HCT116 (cell line): ENCODE data around the gene TFF1. TPM values are rescaled to one million over a fixed set of nuclear protein-coding genes. Genes with fewer than 3 reads are reported as not detected.

ENCODE experiments used
- ATAC-seq: fragments of 200-7000 bp; cut with Tn5 transposase; 2 replicates; pipeline ENCODE4 v1.9.1; 2020; ENCODE audit warnings: mild to moderate bottlenecking, moderate library complexity
- BruUV-seq: library from RNA; stranded (reverse); fragments of 400-500 nt; replicated peaks from 2 replicates; lab custom pipeline; 2021; lab: Mats Ljungman, UMichigan
- CTCF ChIA-PET: fragments of 300-600 bp; sonication (Branson Sonifier 250); formaldehyde crosslinking; loops from one replicate; lab custom pipeline; 2021; ENCODE audit warnings: antibody characterized with exemption; lab: Charles Lee
- POLR2A ChIA-PET: fragments of 300-600, 350-600 bp; sonication (Branson Sonifier 250); formaldehyde crosslinking; loops from one replicate; lab custom pipeline; 2021; ENCODE audit warnings: antibody characterized with exemption; lab: Charles Lee
- RAD21 ChIA-PET, 2 experiments: fragments of 300-600 bp; sonication (Branson Sonifier 250); formaldehyde crosslinking; loops; one replicate each; lab custom pipeline; 2023; ENCODE audit warnings: low total read pairs in 2 of 2; ENCODE audit not compliant: uncharacterized antibody in 2 of 2, unreplicated experiment in 2 of 2, low non-redundant PET in 1 of 2; lab: Charles Lee
- DNase-seq: peaks from one replicate; pipeline ENCODE4 v3.0.0-alpha.2; 2010; ENCODE audit warnings: low read depth, low spot score
- H2AFZ ChIP-seq: fragments of 200-600 bp; shearing (Covaris generic), sonication (generic); 2 replicates; pipeline ENCODE4 v1.6.1; 2017; ENCODE audit warnings: low read depth, mixed run types, mixed read lengths, antibody characterized with exemption, low read length; ENCODE audit not compliant: poor library complexity, severe bottlenecking
- H3K27ac ChIP-seq: 2 replicates; pipeline ENCODE4 v1.5.1; 2012; ENCODE audit warnings: low read depth, low read length
- H3K27me3 ChIP-seq: fragments of 200-600 bp; sonication (generic); 2 replicates; pipeline ENCODE4 v1.6.1; 2016; ENCODE audit warnings: mixed run types, low read length, mixed read lengths; ENCODE audit not compliant: insufficient read depth
- H3K36me3 ChIP-seq, 2 experiments: fragments of 200-500 bp in 1 of 2; fragments of 200-600 bp in 1 of 2; sonication (Bioruptor generic) in 1 of 2; sonication (generic) in 1 of 2; 2 replicates each; pipeline versions ENCODE4 v1.5.1 to v1.6.1; 2014 to 2016; ENCODE audit warnings: low read length in 2 of 2, inconsistent platforms in 1 of 2, mixed read lengths in 1 of 2, mixed run types in 1 of 2; ENCODE audit not compliant: insufficient read depth in 2 of 2, control insufficient read depth in 1 of 2
- H3K4me1 ChIP-seq, 2 experiments: fragments of 200-600 bp in 1 of 2; sonication (generic) in 1 of 2; 2 replicates each; pipeline versions ENCODE4 v1.5.1 to v1.6.1; 2012 to 2017; ENCODE audit warnings: low read length in 2 of 2, inconsistent platforms in 1 of 2, mild to moderate bottlenecking in 1 of 2, mixed read lengths in 1 of 2, mixed run types in 1 of 2, moderate library complexity in 1 of 2; ENCODE audit not compliant: insufficient read depth in 2 of 2, control insufficient read depth in 1 of 2
- H3K4me2 ChIP-seq: fragments of 200-600 bp; sonication (generic); 2 replicates; pipeline ENCODE4 v1.6.1; 2017; ENCODE audit warnings: mixed run types, low read length, mixed read lengths
- H3K4me3 ChIP-seq, 2 experiments: fragments of 200-600 bp in 1 of 2; sonication (generic) in 1 of 2; replicated peaks in 1 of 2; 2 replicates each; pipeline ENCODE4 v1.5.1; 2011 to 2016; ENCODE audit warnings: low read length in 2 of 2, control low read depth in 1 of 2, low read depth in 1 of 2, mild to moderate bottlenecking in 1 of 2, mixed read lengths in 1 of 2, mixed run types in 1 of 2
- H3K79me2 ChIP-seq: fragments of 200-600 bp; sonication (generic); 2 replicates; pipeline ENCODE4 v1.6.1; 2017; ENCODE audit warnings: mild to moderate bottlenecking, mixed run types, low read length, moderate library complexity, mixed read lengths; ENCODE audit not compliant: insufficient read depth
- H3K9ac ChIP-seq: fragments of 200-600 bp; sonication (generic); 2 replicates; pipeline ENCODE4 v1.6.1; 2016; ENCODE audit warnings: low read length, mixed read lengths
- H3K9me2 ChIP-seq: fragments of 200-600 bp; sonication (generic), shearing (Covaris generic); 2 replicates; pipeline ENCODE4 v1.6.1; 2017; ENCODE audit warnings: mixed run types, mild to moderate bottlenecking, moderate library complexity; ENCODE audit not compliant: insufficient read depth
- H3K9me3 ChIP-seq, 2 experiments: fragments of 200-500 bp in 1 of 2; fragments of 200-600 bp in 1 of 2; sonication (Bioruptor generic) in 1 of 2; sonication (generic) in 1 of 2; 2 replicates each; pipeline ENCODE4 v1.6.1; 2014 to 2017; ENCODE audit warnings: low read length in 2 of 2, mixed read lengths in 2 of 2, inconsistent platforms in 1 of 2, low read depth in 1 of 2, mild to moderate bottlenecking in 1 of 2, mixed run types in 1 of 2, moderate library complexity in 1 of 2; ENCODE audit not compliant: control insufficient read depth in 1 of 2, insufficient read depth in 1 of 2
- H4K20me1 ChIP-seq: fragments of 200-600 bp; sonication (generic), shearing (Covaris generic); 2 replicates; pipeline ENCODE4 v1.6.1; 2017; ENCODE audit warnings: mixed run types, mild to moderate bottlenecking, moderate library complexity; ENCODE audit not compliant: insufficient read depth
- ATF3 ChIP-seq: IDR thresholded peaks from 2 replicates; pipeline ENCODE4 v1.6.1; 2012
- CBX3 ChIP-seq: IDR thresholded peaks from 2 replicates; pipeline ENCODE4 v1.6.1; 2012; ENCODE audit warnings: low read depth
- EGR1 ChIP-seq: IDR thresholded peaks from 2 replicates; pipeline ENCODE4 v1.6.1; 2012; ENCODE audit warnings: low read depth
- ELF1 ChIP-seq: IDR thresholded peaks from 2 replicates; pipeline ENCODE4 v1.6.1; 2012; ENCODE audit warnings: low read depth, borderline replicate concordance
- EZH2 ChIP-seq: fragments of 200-600 bp; sonication (generic); IDR thresholded peaks from 2 replicates; pipeline ENCODE4 v1.6.1; 2017; ENCODE audit warnings: antibody characterized with exemption, mixed run types
- POLR2A ChIP-seq: IDR thresholded peaks from 2 replicates; pipeline ENCODE4 v1.7.0; 2011; ENCODE audit warnings: borderline replicate concordance; ENCODE audit not compliant: insufficient read depth, insufficient read length; ENCODE audit errors: extremely low read depth
- RAD21 ChIP-seq: IDR thresholded peaks from 2 replicates; pipeline ENCODE4 v1.6.1; 2012; ENCODE audit warnings: low read depth, mild to moderate bottlenecking
- SIN3A ChIP-seq: IDR thresholded peaks from 2 replicates; pipeline ENCODE4 v1.6.1; 2012; ENCODE audit warnings: low read depth
- SP1 ChIP-seq: IDR thresholded peaks from 2 replicates; pipeline ENCODE4 v1.6.1; 2012; ENCODE audit warnings: low read depth
- YY1 ChIP-seq: IDR thresholded peaks from 2 replicates; pipeline ENCODE4 v1.6.1; 2011; ENCODE audit warnings: low read length, low read depth, moderate library complexity, mild to moderate bottlenecking; ENCODE audit not compliant: insufficient replicate concordance; ENCODE audit errors: extremely low read depth
- ZFX ChIP-seq: fragments of 450-650 bp; IDR thresholded peaks from 2 replicates; pipeline ENCODE4 v1.6.1; 2017
- intact Hi-C: fragments of 100-400 bp; cut with micrococcal nuclease; formaldehyde crosslinking; loops from 2 replicates; pipeline ENCODE4 v1.10.0; 2022
- total RNA-seq: library from RNA; stranded (reverse); gene quantifications from one replicate; pipeline ENCODE4 v1.2.1, GENCODE V29; 2021; ENCODE audit not compliant: unreplicated experiment
- TF ChIP-seq, protein P1 (sequence below): IDR thresholded peaks from 2 replicates; pipeline ENCODE4 v1.6.1; 2012
- TF ChIP-seq, protein P2 (sequence below): IDR thresholded peaks from 2 replicates; pipeline ENCODE4 v1.6.1; 2012; ENCODE audit warnings: low read depth
- TF ChIP-seq, protein P3 (sequence below), 3 experiments: fragments of 200-600 bp in 1 of 3; sonication (generic) in 1 of 3; IDR thresholded peaks in 2 of 3; conservative IDR thresholded peaks in 1 of 3; 2 replicates each; pipeline ENCODE4 v1.5.1; 2012 to 2017; ENCODE audit warnings: low read depth in 2 of 3, low read length in 2 of 3, antibody characterized with exemption in 1 of 3, borderline replicate concordance in 1 of 3, control low read depth in 1 of 3, mild to moderate bottlenecking in 1 of 3, mixed read lengths in 1 of 3, mixed run types in 1 of 3, moderate library complexity in 1 of 3; ENCODE audit not compliant: insufficient read depth in 1 of 3

The TFF1 gene
- total RNA-seq, 1 experiment from 2014 or later = 0.61 TPM

- Histone ChIP-seq H3K36me3 (no peaks in the 10 kb centered on the region), H3K79me2 (no peaks in the 10 kb centered on the region), H3K9ac (no peak overlapping the region; the same call in 1 of the 2 replicates), H3K27ac (peak overlapping the region; percentile 16; the same call in 1 of the 2 replicates), H3K4me3 (peak overlapping the region in 1 of 2 experiments; percentile 30; a peak in 1 of 4 replicates), H3K9me2 (no peaks in the 10 kb centered on the region), H3K4me2 (peak overlapping the region; percentile 71), H3K4me1 (peaks cover 9 to 16% of the 10 kb centered on the region in 2 experiments), H2AFZ (peak overlapping the region; percentile 87), H4K20me1 (no peaks in the 10 kb centered on the region), H3K9me3 (no peaks in the 10 kb centered on the region), H3K27me3 (peaks cover 4% of the 10 kb centered on the region; the same call in 1 of the 2 replicates)
- DNase-seq (no peak), ATAC-seq (no peak)
- TF ChIP-seq, protein P1, sequence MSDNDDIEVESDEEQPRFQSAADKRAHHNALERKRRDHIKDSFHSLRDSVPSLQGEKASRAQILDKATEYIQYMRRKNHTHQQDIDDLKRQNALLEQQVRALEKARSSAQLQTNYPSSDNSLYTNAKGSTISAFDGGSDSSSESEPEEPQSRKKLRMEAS = no peak
- POLR2A ChIA-PET = no interaction called here
- intact Hi-C loops = no loop called here
- CTCF ChIA-PET = no interaction called here
- RAD21 ChIA-PET = no interaction called here
- BruUV-seq = no TSS peak
Measured at GRCh38 chr21:42414553-42414927, 48.2 kb upstream of the TFF1 start.

GRCh38 chr21:42414066-42414465 lies 47.7 kb upstream of the TFF1 start:
- no peaks in the 10 kb centered on the region for H3K79me2 ChIP-seq
- H3K27me3 ChIP-seq = no peaks in the 10 kb centered on the region; the same call in 1 of the 2 replicates
- H3K4me1 ChIP-seq = peaks cover 9 to 16% of the 10 kb centered on the region in 2 experiments
- no TSS peak for BruUV-seq
- POLR2A ChIA-PET = no interaction called here
- H3K36me3 ChIP-seq = no peaks in the 10 kb centered on the region
- H3K9me2 ChIP-seq = no peaks in the 10 kb centered on the region
- CTCF ChIA-PET = no interaction called here
- no peak overlapping the region for H3K27ac ChIP-seq
- no peak overlapping the region for H3K9ac ChIP-seq
- intact Hi-C loops = no loop called here
- no peak for ATAC-seq
- no peak overlapping the region for H3K4me3 ChIP-seq
- H3K4me2 ChIP-seq = no peak overlapping the region
- no peaks in the 10 kb centered on the region for H3K9me3 ChIP-seq
- DNase-seq = no peak
- no peak overlapping the region for H2AFZ ChIP-seq
- RAD21 ChIA-PET = no interaction called here
- H4K20me1 ChIP-seq = no peaks in the 10 kb centered on the region
- no peak for TF ChIP-seq ZFX
- TF ChIP-seq SIN3A = no peak
- TF ChIP-seq, protein P2, sequence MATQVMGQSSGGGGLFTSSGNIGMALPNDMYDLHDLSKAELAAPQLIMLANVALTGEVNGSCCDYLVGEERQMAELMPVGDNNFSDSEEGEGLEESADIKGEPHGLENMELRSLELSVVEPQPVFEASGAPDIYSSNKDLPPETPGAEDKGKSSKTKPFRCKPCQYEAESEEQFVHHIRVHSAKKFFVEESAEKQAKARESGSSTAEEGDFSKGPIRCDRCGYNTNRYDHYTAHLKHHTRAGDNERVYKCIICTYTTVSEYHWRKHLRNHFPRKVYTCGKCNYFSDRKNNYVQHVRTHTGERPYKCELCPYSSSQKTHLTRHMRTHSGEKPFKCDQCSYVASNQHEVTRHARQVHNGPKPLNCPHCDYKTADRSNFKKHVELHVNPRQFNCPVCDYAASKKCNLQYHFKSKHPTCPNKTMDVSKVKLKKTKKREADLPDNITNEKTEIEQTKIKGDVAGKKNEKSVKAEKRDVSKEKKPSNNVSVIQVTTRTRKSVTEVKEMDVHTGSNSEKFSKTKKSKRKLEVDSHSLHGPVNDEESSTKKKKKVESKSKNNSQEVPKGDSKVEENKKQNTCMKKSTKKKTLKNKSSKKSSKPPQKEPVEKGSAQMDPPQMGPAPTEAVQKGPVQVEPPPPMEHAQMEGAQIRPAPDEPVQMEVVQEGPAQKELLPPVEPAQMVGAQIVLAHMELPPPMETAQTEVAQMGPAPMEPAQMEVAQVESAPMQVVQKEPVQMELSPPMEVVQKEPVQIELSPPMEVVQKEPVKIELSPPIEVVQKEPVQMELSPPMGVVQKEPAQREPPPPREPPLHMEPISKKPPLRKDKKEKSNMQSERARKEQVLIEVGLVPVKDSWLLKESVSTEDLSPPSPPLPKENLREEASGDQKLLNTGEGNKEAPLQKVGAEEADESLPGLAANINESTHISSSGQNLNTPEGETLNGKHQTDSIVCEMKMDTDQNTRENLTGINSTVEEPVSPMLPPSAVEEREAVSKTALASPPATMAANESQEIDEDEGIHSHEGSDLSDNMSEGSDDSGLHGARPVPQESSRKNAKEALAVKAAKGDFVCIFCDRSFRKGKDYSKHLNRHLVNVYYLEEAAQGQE = no peak
- TF ChIP-seq YY1 = no peak
- TF ChIP-seq, protein P1 = no peak
- TF ChIP-seq EZH2 = no peak
- TF ChIP-seq ELF1 = no peak
- no peak for TF ChIP-seq CBX3
- TF ChIP-seq RAD21 = no peak
- TF ChIP-seq, protein P3, sequence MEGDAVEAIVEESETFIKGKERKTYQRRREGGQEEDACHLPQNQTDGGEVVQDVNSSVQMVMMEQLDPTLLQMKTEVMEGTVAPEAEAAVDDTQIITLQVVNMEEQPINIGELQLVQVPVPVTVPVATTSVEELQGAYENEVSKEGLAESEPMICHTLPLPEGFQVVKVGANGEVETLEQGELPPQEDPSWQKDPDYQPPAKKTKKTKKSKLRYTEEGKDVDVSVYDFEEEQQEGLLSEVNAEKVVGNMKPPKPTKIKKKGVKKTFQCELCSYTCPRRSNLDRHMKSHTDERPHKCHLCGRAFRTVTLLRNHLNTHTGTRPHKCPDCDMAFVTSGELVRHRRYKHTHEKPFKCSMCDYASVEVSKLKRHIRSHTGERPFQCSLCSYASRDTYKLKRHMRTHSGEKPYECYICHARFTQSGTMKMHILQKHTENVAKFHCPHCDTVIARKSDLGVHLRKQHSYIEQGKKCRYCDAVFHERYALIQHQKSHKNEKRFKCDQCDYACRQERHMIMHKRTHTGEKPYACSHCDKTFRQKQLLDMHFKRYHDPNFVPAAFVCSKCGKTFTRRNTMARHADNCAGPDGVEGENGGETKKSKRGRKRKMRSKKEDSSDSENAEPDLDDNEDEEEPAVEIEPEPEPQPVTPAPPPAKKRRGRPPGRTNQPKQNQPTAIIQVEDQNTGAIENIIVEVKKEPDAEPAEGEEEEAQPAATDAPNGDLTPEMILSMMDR (IDR thresholded peaks at IDR 0.05 in 2 of 3, conservative IDR thresholded peaks at IDR 0.05 in 1 of 3; ENCODE audit: borderline replicate concordance in 1 of 3, insufficient read depth in 1 of 3, low read depth in 2 of 3, low read length in 2 of 3) = no peak
- TF ChIP-seq SP1 = no peak
- TF ChIP-seq EGR1 = no peak
- no peak for TF ChIP-seq POLR2A
- TF ChIP-seq ATF3 = no peak
